GM19239 (cell line): ENCODE data around the gene CYP2C9.
"Not testable (repeated sequence)": the region's sequence is repeated elsewhere in the genome, so short reads cannot be mapped to it uniquely, and the experiment has no call there.

ENCODE experiments used
- DNase-seq: peaks from one replicate; pipeline ENCODE4 v3.0.0; 2011; ENCODE audit warnings: low spot score; ENCODE audit not compliant: insufficient read length
- FAIRE-seq: peaks from 2 replicates; lab custom pipeline; 2011; peaks lifted over from hg19 to GRCh38; lab: Jason Lieb, UNC

Gene CYP2C9

GRCh38 chr10:94938383-94938782 lies at the start of gene CYP2C9:
Gene CYP2C9 (plus strand): TSS chr10:94938658. CDS start chr10:94938683, 25 bp downstream.
- DNase-seq (no peak), FAIRE-seq (no peak)

GRCh38 chr10:94889123-94889522 lies 49.3 kb upstream of the CYP2C9 start:
- FAIRE-seq (no peak), DNase-seq (no peak)

GRCh38 chr10:94890264-94891022 lies 48.0 kb upstream of the CYP2C9 start:
- DNase-seq: no peak
- FAIRE-seq: no peak

- not testable (repeated sequence) for DNase-seq, FAIRE-seq
Observed at GRCh38 chr10:94898414-94898813, 40.0 kb upstream of the CYP2C9 start.

- DNase-seq (no peak), FAIRE-seq (no peak)
Observed at GRCh38 chr10:94902080-94902479, 36.4 kb upstream of the CYP2C9 start.

- FAIRE-seq: no peak
Observed at GRCh38 chr10:94902570-94902969, 35.9 kb upstream of the CYP2C9 start.

GRCh38 chr10:94904506-94905148 lies 33.8 kb upstream of the CYP2C9 start:
- DNase-seq: not testable (repeated sequence)
- FAIRE-seq: peak; percentile 54

More at GRCh38 chr10:94902570-94902969, 35.9 kb upstream of the CYP2C9 start:
- no peak for DNase-seq

- no peak for DNase-seq
- peak; percentile 35 for FAIRE-seq
Observed at GRCh38 chr10:94916423-94916822, 22.0 kb upstream of the CYP2C9 start.

GRCh38 chr10:94936721-94937120 lies 1.7 kb upstream of the CYP2C9 start:
- DNase-seq (no peak), FAIRE-seq (no peak)

GRCh38 chr10:94943432-94944103 lies 5.1 kb downstream of the CYP2C9 start:
- not testable (repeated sequence) for FAIRE-seq, DNase-seq

GRCh38 chr10:94946181-94946580 lies 7.7 kb downstream of the CYP2C9 start:
- DNase-seq, FAIRE-seq: not testable (repeated sequence)

GRCh38 chr10:94963901-94964300 lies 25.4 kb downstream of the CYP2C9 start:
- DNase-seq (no peak), FAIRE-seq (no peak)

- DNase-seq: no peak
- no peak for FAIRE-seq
Observed at GRCh38 chr10:94983555-94983954, 45.1 kb downstream of the CYP2C9 start.

- DNase-seq: no peak
- no peak for FAIRE-seq
Observed at GRCh38 chr10:94989192-94989591, 50.7 kb downstream of the CYP2C9 start.

- FAIRE-seq (no peak), DNase-seq (no peak)
Observed at GRCh38 chr10:94991243-94991888, 52.9 kb downstream of the CYP2C9 start.

GRCh38 chr10:94992811-94993210 lies 54.4 kb downstream of the CYP2C9 start:
- DNase-seq (no peak), FAIRE-seq (no peak)

GRCh38 chr10:94997741-94998174 lies 59.3 kb downstream of the CYP2C9 start:
- DNase-seq (no peak), FAIRE-seq (no peak)

- FAIRE-seq: no peak
- no peak for DNase-seq
Observed at GRCh38 chr10:95026461-95026860, 88.0 kb downstream of the CYP2C9 start.

- FAIRE-seq (no peak), DNase-seq (no peak)
Observed at GRCh38 chr10:95031656-95032055, 93.2 kb downstream of the CYP2C9 start.

- FAIRE-seq (no peak), DNase-seq (no peak)
Observed at GRCh38 chr10:95034401-95034800, 95.9 kb downstream of the CYP2C9 start.
